HG02870 (cell line): Measurements from ENCODE around the gene AGR3.
A peak's percentile ranks its signal among the peaks of the same experiment; 100 is the strongest.

Experiments
- ATAC-seq: cut with Tn5 transposase; IDR thresholded peaks from one replicate; pipeline ENCODE4 v1.9.1; 2021; ENCODE audit warnings: mild to moderate bottlenecking, moderate library complexity; ENCODE audit not compliant: unreplicated experiment

AGR3 gene

DNA sequence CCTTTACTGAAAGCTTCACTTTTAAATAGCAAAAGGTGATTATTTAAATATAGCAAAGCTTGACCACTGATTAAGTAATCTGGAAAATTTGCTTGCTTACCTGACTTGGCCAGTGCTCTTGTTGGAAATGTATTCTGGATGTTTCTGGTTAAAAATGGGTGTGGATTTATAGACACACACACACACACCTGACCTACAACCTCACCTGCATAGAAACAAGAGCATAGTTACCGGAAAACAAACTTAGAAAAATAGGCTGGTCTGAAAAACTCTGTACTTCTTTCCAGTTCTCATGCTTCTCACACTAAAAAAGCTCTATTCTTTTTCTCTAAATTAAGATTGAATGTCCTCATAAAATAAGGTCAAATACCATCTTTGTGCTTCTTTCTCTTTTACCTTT, at the start of gene AGR3:
AGR3 (minus strand) TSS at position 140 of the 400 bp plus-strand sequence. CDS start 3,365 bp downstream, outside the sequence.
- no peak for ATAC-seq

DNA sequence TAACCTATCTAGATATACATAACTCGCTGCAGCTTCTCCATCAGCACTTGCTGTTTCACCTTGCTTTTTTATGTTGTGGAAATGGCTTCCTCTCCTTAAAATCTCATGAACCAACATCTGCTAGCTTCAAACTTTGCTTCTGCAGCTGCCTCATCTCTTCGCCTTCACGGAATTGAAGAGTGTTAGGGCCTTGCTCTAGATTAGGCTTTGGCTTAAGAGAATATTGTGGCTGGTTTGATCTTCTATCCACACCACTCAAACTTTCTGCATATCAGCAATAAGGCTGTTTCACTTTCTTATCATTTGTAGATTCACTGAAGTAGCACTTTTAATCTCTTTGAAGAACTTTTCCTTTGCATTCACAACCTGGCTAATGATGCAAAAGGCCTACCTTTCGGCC, 49.2 kb upstream of the AGR3 start:
- no peak for ATAC-seq

GRCh38 chr7:16929146-16929762, 47.5 kb upstream of the AGR3 start:
- peak; percentile 72 for ATAC-seq

DNA sequence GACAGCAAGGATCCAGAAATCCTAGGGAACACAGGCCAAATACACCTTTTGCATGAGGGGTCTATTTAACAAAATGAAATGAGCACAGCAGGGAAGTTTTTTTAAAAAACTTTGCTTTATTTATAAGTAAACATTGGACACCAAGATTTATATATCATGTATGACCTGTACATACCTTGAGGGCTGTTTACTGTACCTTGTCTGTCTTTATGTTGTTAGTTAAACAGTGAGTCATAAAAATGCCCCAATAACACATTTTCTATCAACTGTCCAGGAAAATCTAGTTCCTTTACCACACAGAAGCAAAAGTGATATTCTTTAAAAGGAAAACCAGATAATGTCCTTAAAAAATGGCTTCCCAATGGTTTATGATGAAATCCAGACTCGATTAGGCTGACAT, 45.1 kb upstream of the AGR3 start:
- ATAC-seq: no peak

DNA sequence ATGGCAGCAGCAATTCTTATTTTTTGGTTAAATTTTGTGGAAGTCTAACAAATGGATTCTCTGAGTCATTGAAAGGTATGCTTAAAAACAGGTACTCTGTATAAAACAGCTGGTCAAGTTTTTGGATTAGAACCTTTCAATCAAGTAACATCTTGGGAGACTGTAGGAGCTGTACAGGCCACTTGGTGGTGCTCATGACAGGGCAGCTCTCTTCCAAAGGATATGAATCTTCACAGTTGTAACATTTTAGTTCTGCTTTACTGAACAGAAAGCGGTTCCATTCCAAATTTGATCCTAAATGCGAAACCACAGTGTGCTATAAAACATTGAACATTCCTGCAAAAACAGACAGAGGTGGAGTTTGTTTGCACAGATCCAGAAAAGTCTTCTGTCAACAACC, 44.5 kb upstream of the AGR3 start:
- peak; percentile 39 for ATAC-seq

DNA sequence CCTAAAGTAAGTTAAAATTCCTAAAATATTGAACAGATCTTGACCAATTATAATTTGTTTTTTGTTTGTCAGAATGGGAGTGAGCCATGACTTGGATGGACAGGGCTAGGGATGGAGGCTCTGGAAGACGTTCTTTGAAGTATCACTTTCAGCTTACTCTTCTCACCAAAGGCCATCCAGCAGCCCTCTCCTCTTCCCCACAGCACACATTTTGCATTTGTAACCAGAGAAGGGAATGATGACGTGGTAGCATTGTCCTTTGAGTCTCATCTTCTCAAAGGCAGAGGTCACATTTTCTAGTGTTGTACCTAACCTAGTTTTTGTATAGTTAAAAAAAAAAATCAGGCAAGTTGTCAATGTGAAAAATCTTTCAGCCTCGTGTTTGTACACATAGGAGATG, 43.8 kb upstream of the AGR3 start:
- ATAC-seq: no peak

DNA sequence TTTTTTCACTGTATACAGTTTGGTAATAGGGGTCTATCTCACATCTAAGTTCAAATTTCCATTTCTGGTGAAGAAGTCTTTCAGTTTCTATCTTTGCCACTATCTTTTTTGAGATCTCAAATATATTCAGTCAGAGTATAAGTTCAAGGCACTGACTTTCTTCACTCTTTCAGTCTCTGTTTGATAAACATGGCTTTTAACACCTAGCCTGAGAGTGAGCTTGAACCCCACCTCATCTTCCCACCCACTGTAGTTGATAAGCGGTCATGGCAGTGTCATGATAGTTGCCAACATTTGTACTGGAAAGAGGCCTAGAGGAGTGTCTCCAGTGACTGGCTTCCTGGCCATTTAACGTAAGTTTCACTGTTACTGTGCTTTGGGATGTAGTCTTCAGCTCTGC, 41.2 kb upstream of the AGR3 start:
- ATAC-seq: no peak

DNA sequence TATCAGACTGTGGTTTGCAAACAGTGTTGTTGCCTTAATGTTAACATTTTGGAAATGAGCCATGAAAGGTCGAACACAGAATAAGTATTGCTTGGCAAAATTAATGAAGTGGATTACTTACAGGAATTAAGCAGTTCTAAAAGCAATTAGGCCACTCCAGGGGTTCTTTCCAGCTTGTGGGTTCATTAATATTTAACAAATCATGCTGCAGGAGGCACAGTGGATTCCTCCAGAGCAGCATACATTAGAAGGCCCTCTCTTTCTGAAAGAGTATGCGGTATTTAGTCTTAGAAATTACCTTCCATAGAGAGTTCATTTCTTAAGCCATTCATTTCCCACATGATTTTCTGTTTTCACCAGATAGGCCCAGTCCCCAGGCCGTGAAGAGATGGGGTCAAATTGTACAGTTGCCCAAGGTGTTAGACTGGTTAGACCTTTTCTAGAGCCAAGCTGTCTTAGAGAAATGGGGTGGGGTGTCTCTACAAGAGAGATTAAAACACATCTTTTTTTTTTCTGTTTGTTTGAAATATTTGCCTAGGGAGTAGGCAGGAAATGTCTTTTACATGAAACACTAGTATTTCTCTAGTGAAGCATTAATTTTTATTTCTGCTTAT, 40.0 kb upstream of the AGR3 start:
- no peak for ATAC-seq

DNA sequence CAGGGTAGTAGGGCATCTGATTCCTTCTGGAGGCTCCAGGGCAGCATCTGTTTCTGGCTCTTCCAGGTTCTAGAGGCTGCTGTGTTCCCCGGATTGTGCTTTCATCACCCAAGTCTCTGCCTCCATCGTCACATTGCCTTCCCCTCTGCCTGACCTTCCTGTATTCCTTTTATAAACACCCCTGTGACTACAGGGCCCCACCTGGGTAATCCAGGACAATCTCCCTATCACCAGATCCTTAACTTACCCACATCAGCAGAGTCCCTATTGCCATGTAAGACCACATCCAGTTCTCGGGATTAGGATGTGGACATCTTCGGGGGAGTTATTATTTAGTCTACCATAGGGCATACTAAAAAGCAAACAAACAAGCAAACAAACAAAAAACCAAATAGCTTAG, 39.4 kb upstream of the AGR3 start:
- no peak for ATAC-seq

DNA sequence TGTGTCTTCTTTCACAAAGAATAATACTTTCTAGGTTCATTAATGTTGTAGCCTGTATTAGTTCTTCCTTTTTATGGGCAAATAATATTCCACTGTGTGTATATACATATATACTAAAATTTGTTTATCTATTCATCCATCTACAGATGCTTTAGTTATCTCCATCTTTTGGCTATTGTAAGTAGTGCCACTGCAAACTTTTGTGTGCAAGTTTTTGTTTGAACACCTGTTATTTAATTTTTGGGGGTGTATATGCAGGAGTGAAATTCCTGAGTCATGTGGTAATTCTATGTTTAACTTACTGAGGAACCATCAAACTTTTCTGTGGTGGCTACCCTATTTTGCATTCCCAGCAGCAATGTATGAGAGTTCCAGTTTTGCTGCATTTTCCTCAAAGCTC, 37.7 kb upstream of the AGR3 start:
- no peak for ATAC-seq

- ATAC-seq: no peak
These were observed 36.6 kb upstream of the AGR3 start for GRCh38 chr7:16918288-16918895.

- no peak for ATAC-seq
These were observed 35.0 kb upstream of the AGR3 start for GRCh38 chr7:16916738-16917137.

GRCh38 chr7:16916105-16916639, 34.4 kb upstream of the AGR3 start:
- ATAC-seq: no peak

- ATAC-seq: no peak
These were observed 33.6 kb upstream of the AGR3 start for GRCh38 chr7:16915405-16915804.

- ATAC-seq: no peak
These were observed 33.0 kb upstream of the AGR3 start for GRCh38 chr7:16914771-16915170.

GRCh38 chr7:16913643-16914042, 31.9 kb upstream of the AGR3 start:
- no peak for ATAC-seq

DNA sequence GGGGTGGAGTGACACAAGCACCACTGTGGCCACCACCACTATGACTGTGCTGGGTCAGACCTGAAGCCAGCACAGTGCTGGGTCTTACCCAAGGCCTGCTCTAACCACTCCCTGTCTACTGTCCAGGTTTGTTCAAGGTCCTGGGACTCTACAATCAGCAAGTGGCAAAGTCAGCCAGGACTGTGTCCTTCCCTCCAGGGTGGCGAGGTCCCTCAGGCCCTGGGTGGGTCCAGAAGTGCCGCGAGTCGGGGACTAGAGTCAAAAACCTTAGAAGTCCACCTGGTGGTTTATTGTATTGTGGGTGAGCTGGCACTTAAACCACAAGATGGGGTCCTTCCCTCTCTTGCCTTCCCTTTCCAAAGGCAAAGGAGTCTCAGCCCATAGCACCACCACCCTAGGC, 30.8 kb upstream of the AGR3 start:
- ATAC-seq: no peak

GRCh38 chr7:16908561-16908960, 26.8 kb upstream of the AGR3 start:
- ATAC-seq: no peak

GRCh38 chr7:16905300-16906044, 23.7 kb upstream of the AGR3 start:
- ATAC-seq: no peak

GRCh38 chr7:16904076-16904475, 22.3 kb upstream of the AGR3 start:
- no peak for ATAC-seq

DNA sequence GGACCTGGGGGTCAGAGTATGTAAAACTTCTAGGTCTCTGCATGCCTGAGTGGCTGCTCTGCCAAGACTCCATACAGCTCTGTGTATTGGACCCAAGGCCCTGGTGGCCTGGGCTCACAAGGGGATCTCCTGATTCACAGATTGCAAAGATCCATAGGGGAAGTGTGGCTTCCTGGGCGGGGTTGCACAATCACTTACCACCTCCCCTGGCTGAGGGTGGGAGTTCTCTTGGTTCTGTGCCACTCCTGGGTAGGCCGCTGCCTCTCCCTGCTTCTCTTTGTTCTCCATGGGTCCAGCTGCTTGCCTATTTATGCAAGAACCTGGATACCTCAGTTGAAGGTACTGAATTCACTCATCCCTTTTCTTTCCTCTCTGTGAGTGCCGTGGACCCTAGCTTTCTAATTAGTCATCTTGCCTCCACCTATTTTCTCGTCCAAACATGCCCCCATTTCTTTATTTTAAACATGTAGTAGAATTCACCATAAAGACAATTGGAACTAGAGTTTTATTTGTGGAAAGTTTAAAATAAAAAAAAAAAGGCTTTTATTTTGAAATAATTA, 18.5 kb upstream of the AGR3 start:
- ATAC-seq: no peak
